Fibroblast of lung (primary cell): ENCODE data around the gene SDK2.

Experiments used
- CTCF ChIP-seq, 2 donors: IDR thresholded peaks in 1 of 2; conservative IDR thresholded peaks in 1 of 2; 1 replicate in 1 of 2; 2 replicates in 1 of 2; pipeline ENCODE4 v1.5.1; 2011 to 2012; ENCODE audit warnings: low read length in 2 of 2, control low read depth in 1 of 2, inconsistent platforms in 1 of 2, low read depth in 1 of 2, mild to moderate bottlenecking in 1 of 2
- EZH2 ChIP-seq: IDR thresholded peaks from 2 replicates; pipeline ENCODE4 v1.5.1; 2012; ENCODE audit warnings: low read length, control low read depth, mild to moderate bottlenecking; ENCODE audit errors: missing control alignments

- TF ChIP-seq CTCF (conservative IDR thresholded peaks at IDR 0.05 in 1 of 2, IDR thresholded peaks at IDR 0.05 in 1 of 2; ENCODE audit: low read depth in 1 of 2, low read length in 2 of 2) (no peak), EZH2 (no peak)
Observed at GRCh38 chr17:73491648-73492047, 152.6 kb downstream of the SDK2 start.
